Measurements from ENCODE around the gene APP.

DNA sequence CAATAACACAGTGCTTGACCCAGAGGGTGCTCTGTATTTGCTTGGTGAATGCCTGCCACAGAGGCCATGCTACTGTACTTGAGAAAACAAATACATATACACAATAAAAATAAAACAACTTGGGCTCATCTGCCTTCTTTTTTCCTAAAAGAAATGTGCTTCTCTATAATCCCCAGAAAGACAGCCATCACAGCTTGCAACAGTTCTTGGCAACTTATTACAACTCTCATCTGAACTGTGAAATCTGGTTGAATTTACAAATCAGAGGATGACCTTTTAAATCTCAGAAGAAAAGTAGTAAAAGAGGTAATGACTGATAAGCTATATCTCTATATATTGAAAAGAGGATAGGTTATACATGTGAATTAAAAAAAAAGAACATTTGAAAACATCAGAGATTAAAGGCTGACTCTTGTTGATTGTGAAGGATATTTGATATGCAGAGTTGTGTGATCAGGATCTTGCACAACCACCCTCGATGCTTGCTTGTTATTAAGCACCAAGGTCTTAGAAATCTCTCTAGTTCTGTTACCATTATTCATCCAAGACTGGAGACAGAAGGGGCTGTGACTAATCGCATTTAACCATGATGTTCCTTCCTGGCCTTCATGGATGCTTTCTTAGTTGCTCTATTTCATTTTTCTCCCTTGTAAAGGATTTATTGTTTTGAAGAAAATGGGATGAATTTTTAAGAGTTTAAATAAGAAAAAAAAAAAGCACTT is 213.4 kb downstream of the APP start:
- TF ChIP-seq POLR2AphosphoS5 (IDR thresholded peaks at IDR 0.05; ENCODE audit: low read depth, low read length) (no peak), TAF1 (IDR thresholded peaks at IDR 0.05; ENCODE audit: low read depth, low read length) (no peak), POLR2A (IDR thresholded peaks at IDR 0.05; ENCODE audit: low read depth, low read length) (no peak), POU2F2 (IDR thresholded peaks at IDR 0.05; ENCODE audit: low read depth, low read length) (no peak), SPI1 (IDR thresholded peaks at IDR 0.05; ENCODE audit: low read depth, low read length) (no peak), PAX5 (IDR thresholded peaks at IDR 0.05; ENCODE audit: insufficient read depth, low read length, severe bottlenecking) (no peak)

Measured in GM12891 (cell line).